ENCODE measurements around the gene ADGRG6.

DNA sequence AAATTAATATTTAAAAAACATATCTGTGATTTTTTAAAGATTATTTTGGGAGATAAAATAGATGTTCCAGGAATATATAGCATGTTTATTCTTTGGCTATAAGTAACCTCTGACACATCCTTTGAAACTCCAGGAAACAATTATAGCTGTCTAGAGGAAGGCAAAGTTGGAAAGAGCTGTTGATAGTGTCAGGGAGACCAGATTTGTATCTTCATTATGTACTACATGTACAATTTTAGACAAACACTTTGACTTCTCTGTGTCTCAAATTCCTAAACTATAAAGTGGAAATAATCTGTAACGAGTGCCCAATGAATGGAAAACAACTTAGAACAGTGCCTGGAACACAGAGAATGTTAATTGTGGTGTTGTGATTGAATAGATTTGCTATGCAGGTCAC, 25.6 kb upstream of the ADGRG6 start:
- TF ChIP-seq POLR2A (IDR thresholded peaks at IDR 0.05) = no peak
- TF ChIP-seq, protein P1, sequence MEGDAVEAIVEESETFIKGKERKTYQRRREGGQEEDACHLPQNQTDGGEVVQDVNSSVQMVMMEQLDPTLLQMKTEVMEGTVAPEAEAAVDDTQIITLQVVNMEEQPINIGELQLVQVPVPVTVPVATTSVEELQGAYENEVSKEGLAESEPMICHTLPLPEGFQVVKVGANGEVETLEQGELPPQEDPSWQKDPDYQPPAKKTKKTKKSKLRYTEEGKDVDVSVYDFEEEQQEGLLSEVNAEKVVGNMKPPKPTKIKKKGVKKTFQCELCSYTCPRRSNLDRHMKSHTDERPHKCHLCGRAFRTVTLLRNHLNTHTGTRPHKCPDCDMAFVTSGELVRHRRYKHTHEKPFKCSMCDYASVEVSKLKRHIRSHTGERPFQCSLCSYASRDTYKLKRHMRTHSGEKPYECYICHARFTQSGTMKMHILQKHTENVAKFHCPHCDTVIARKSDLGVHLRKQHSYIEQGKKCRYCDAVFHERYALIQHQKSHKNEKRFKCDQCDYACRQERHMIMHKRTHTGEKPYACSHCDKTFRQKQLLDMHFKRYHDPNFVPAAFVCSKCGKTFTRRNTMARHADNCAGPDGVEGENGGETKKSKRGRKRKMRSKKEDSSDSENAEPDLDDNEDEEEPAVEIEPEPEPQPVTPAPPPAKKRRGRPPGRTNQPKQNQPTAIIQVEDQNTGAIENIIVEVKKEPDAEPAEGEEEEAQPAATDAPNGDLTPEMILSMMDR (IDR thresholded peaks at IDR 0.05) = no peak
